DMS 273 (cell line): Measurements from ENCODE around the gene EXOC1.

Source experiments
- DNase-seq: peaks from one replicate; lab custom pipeline; 2025; ENCODE audit not compliant: unreplicated experiment; lab: John Stamatoyannopoulos, UW

Gene EXOC1

DNA sequence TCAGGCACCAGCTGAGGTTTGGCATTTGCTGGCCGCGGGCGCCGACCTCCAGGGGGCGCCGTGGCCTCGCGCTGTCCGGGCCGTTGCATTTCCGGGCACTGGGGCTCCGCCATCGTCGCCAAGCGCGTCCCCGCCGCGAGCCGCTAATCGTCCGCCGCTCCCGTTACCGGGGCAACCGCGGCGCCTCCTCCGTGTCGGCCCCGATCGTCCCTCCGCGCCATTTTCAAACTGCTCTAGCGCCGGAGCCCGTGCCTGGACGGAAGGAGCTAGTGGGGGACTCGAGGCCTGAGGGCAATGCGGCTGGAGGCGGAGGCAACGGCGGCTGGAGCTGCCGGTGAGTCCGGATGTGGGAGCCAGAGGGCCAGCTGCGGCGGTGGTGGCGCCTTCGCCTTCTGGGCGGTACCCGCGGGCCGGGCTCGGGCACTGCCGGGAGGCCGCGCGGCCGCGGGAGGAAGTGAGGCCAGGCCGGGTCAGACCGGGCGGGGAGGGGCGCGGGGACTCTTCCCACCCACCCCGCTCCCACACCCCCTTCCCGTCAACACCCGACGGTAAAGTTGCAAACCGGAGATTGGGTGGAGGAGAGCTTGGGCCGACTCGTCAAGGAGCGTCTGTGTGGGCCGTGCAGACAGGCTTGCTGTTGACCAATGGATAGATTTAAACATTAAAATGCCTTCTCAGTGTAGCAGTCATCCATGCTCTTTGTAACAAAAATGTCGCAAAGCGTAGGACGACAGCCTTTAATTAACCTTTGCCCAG, 95.5 kb downstream of the EXOC1 start, which contains the start of gene CEP135:
CEP135 (plus strand) TSS at position 220 of the 756 bp plus-strand sequence. CDS start 3,186 bp downstream, outside the sequence.
- peak; percentile 97 for DNase-seq

- DNase-seq: no peak
These were observed 96.0 kb downstream of the EXOC1 start for GRCh38 chr4:55949482-55949802.

DNA sequence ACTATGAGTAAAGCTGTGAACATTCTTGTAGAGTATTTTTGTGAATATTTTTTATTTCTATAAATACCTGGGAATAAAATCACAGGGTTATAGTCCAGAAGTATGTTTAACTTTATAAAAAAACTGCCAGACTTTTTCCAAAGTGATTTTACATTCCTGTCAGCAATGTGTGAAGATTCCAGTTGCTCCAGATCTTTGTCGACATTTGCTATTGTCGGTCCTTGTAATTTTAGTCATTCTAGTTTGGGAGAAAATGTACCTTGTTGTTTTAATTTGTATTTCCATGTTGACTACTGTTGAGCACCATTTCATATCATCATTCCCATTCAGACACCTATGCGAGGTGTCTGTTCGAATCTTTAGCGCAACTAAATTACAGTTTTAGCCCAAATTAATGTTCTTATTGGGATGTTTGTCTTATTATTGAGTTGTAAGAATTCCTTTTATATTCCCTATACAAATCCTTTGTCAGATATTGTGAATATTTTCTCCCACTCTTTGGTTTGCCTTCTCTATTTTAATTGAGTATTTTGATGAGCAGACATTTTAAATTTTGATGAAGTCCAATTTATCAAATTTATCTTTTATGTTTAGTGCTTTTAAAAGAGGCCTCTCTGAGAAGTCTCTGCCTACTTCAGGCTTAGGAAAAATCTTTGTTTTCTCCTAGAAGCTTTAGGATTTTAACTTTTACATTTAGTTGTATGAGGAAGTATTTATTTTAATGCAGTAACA, 97.9 kb downstream of the EXOC1 start:
- no peak for DNase-seq
